ENCODE data around the gene FSIP1.

- TF ChIP-seq SIN3A (IDR thresholded peaks at IDR 0.05; ENCODE audit: borderline replicate concordance, insufficient read depth, low read length) (no peak), POLR2AphosphoS5 (IDR thresholded peaks at IDR 0.05; ENCODE audit: low read depth, low read length) (no peak), FOXP2 (optimal IDR thresholded peaks at IDR 0.05; ENCODE audit: borderline replicate concordance, extremely low read depth, extremely low read length, insufficient read depth) (no peak), TAF1 (IDR thresholded peaks at IDR 0.05; ENCODE audit: borderline replicate concordance, insufficient read depth, low read length) (no peak)
- TF ChIP-seq, protein P1, sequence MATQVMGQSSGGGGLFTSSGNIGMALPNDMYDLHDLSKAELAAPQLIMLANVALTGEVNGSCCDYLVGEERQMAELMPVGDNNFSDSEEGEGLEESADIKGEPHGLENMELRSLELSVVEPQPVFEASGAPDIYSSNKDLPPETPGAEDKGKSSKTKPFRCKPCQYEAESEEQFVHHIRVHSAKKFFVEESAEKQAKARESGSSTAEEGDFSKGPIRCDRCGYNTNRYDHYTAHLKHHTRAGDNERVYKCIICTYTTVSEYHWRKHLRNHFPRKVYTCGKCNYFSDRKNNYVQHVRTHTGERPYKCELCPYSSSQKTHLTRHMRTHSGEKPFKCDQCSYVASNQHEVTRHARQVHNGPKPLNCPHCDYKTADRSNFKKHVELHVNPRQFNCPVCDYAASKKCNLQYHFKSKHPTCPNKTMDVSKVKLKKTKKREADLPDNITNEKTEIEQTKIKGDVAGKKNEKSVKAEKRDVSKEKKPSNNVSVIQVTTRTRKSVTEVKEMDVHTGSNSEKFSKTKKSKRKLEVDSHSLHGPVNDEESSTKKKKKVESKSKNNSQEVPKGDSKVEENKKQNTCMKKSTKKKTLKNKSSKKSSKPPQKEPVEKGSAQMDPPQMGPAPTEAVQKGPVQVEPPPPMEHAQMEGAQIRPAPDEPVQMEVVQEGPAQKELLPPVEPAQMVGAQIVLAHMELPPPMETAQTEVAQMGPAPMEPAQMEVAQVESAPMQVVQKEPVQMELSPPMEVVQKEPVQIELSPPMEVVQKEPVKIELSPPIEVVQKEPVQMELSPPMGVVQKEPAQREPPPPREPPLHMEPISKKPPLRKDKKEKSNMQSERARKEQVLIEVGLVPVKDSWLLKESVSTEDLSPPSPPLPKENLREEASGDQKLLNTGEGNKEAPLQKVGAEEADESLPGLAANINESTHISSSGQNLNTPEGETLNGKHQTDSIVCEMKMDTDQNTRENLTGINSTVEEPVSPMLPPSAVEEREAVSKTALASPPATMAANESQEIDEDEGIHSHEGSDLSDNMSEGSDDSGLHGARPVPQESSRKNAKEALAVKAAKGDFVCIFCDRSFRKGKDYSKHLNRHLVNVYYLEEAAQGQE (IDR thresholded peaks at IDR 0.05; ENCODE audit: insufficient read depth in 1 of 2, low read depth in 2 of 2, low read length in 2 of 2): no peak
Measured at GRCh38 chr15:39785841-39786240, 3.2 kb upstream of the FSIP1 start.
